Ascending aorta (tissue), 2 donors: ENCODE measurements around the gene F5. TPM values are rescaled to one million over a fixed set of nuclear protein-coding genes. Genes with fewer than 3 reads are reported as not detected.

Source experiments
- DNase-seq, 2 donors: peaks; one replicate each; pipeline ENCODE4 v3.0.0-alpha.2; 2019; ENCODE audit warnings: low spot score in 2 of 2
- H3K27ac ChIP-seq, 2 donors: fragments of 200-600 bp; sonication (generic); one replicate each; pipeline ENCODE4 v1.5.1; 2016 to 2017; ENCODE audit warnings: mild to moderate bottlenecking in 1 of 2
- H3K27me3 ChIP-seq: fragments of 200-600 bp; sonication (generic); one replicate; pipeline ENCODE4 v1.5.1; 2017
- H3K36me3 ChIP-seq, 2 donors: fragments of 200-600 bp; sonication (generic); one replicate each; pipeline ENCODE4 v1.5.1; 2016
- H3K4me1 ChIP-seq, 2 donors: fragments of 200-600 bp; sonication (generic); one replicate each; pipeline ENCODE4 v1.5.1; 2016 to 2017; ENCODE audit warnings: mild to moderate bottlenecking in 1 of 2
- H3K4me3 ChIP-seq, 2 donors: fragments of 200-600 bp; sonication (generic); one replicate each; pipeline ENCODE4 v1.5.1; 2016 to 2017; ENCODE audit warnings: mild to moderate bottlenecking in 1 of 2
- H3K9me3 ChIP-seq, 2 donors: fragments of 200-600 bp; sonication (generic); one replicate each; pipeline ENCODE4 v1.5.1; 2016
- intact Hi-C: fragments of 100-400 bp; cut with DNase I; formaldehyde crosslinking; loops from one replicate; pipeline ENCODE4 v1.15.1; 2023
- total RNA-seq: library from RNA; depleted of rRNA; stranded (reverse); fragments of >200 nt; gene quantifications from one replicate; pipeline ENCODE4 v1.1.0, GENCODE V29; 2016
- TF ChIP-seq, protein P1 (sequence below), 3 experiments: fragments of 200-600 bp in 2 of 3; fragments of 450-650 bp in 1 of 3; sonication (generic) in 2 of 3; IDR thresholded peaks; one replicate each; pipeline ENCODE4 v1.5.1; 2016 to 2019; ENCODE audit warnings: antibody characterized with exemption in 3 of 3, mild to moderate bottlenecking in 1 of 3, moderate library complexity in 1 of 3

Gene F5
- total RNA-seq, 1 donor from 2014 or later, result not detected

DNA sequence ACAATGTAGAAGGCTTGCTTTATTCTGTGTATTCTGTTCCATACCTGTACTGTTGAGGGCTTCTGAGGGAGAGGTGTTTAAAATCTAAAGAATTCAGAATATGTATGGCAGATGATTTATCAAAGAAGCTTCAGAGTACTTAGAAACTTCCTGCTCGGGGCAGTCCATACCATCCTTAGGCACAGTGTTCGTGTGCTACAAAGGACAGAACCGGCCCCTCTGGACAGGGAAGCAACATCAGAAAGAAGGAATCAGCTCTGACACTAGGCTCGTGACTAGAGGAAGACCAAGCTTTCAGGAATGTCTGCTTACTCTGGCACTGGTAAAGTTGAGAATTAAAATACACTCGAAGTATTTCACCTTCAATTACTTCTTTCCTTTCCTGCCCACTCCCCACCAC, 29.5 kb upstream of the F5 start:
- intact Hi-C loops, result no loop called here
- Histone ChIP-seq H3K4me1 (no peaks in the 10 kb centered on the region), H3K27me3 (no peaks in the 10 kb centered on the region), H3K27ac (no peak overlapping the region), H3K36me3 (no peaks in the 10 kb centered on the region), H3K9me3 (no peaks in the 10 kb centered on the region), H3K4me3 (no peak overlapping the region)
- DNase-seq, result no peak
- TF ChIP-seq, protein P1, sequence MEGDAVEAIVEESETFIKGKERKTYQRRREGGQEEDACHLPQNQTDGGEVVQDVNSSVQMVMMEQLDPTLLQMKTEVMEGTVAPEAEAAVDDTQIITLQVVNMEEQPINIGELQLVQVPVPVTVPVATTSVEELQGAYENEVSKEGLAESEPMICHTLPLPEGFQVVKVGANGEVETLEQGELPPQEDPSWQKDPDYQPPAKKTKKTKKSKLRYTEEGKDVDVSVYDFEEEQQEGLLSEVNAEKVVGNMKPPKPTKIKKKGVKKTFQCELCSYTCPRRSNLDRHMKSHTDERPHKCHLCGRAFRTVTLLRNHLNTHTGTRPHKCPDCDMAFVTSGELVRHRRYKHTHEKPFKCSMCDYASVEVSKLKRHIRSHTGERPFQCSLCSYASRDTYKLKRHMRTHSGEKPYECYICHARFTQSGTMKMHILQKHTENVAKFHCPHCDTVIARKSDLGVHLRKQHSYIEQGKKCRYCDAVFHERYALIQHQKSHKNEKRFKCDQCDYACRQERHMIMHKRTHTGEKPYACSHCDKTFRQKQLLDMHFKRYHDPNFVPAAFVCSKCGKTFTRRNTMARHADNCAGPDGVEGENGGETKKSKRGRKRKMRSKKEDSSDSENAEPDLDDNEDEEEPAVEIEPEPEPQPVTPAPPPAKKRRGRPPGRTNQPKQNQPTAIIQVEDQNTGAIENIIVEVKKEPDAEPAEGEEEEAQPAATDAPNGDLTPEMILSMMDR (IDR thresholded peaks at IDR 0.05), result no peak

DNA sequence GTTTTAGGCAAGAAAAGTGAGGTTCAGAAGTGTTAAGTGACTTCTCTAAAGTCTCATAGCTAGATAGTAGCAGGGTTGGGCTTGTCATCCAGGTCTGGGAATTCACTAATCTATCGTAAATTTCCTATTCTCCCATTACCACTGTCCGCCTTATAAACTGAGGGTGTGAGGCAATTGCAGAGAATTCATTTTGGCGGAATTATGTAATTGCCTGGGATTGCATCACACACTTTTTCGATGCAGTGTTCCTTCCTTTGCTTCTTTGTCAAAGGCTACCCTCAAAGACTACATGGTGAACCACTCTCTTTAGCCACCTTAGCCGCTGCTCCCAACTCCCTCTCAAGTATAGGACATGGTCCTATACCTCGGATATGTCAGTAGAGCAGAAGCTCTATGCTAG, 24.6 kb upstream of the F5 start:
- Histone ChIP-seq H3K4me1 (no peaks in the 10 kb centered on the region), H3K9me3 (no peaks in the 10 kb centered on the region), H3K36me3 (no peaks in the 10 kb centered on the region), H3K4me3 (no peak overlapping the region), H3K27me3 (no peaks in the 10 kb centered on the region), H3K27ac (no peak overlapping the region)
- TF ChIP-seq, protein P1 (IDR thresholded peaks at IDR 0.05), result no peak
- DNase-seq, result no peak
- intact Hi-C loops, result no loop called here

DNA sequence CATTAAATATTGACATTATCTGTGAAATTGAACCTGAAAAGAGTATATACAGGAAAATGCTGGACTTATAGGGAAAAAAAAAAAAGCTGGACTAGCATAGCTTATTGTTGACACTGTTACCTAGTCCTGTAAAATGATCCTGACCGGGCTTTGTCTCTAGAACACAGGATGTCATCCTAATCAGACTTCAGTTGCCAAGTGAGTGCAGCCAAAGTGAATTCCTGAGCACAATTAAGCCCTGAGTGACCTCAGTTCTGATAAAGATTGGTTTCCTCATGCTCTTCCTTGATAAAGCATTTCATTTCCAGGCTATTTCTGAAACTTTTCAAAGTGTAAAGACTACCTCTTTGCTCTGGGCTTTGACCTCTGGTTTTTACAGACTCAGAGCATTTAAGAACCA, 23.8 kb upstream of the F5 start:
- H3K4me3 ChIP-seq, result no peak overlapping the region
- H3K36me3 ChIP-seq, result no peaks in the 10 kb centered on the region
- H3K9me3 ChIP-seq, result no peaks in the 10 kb centered on the region
- TF ChIP-seq, protein P1 (IDR thresholded peaks at IDR 0.05), result no peak
- no peaks in the 10 kb centered on the region for H3K4me1 ChIP-seq
- intact Hi-C loops, result no loop called here
- H3K27ac ChIP-seq, result no peak overlapping the region
- DNase-seq, result no peak
- H3K27me3 ChIP-seq, result no peaks in the 10 kb centered on the region

DNA sequence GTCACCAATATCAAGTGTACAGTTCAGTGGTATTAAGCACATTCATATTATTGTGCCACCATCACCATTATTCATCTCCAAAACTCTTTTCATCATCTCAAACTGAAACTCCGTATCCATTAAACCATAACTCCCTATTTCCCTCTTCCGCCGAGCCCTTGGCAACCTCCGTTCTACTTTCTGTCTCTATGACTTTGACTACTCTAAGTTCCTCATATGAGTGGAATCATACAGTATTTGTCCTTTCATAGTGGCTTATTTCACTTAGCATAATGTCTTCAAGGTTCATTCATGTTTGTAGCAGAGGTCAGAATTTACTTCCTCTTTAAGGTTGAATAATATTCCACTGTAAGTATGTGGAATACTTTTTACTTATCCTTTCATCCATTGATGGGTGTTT, 21.9 kb upstream of the F5 start:
- intact Hi-C loops, result no loop called here
- no peaks in the 10 kb centered on the region for H3K4me1 ChIP-seq
- no peaks in the 10 kb centered on the region for H3K27me3 ChIP-seq
- H3K4me3 ChIP-seq, result no peak overlapping the region
- H3K9me3 ChIP-seq, result no peaks in the 10 kb centered on the region
- TF ChIP-seq, protein P1 (IDR thresholded peaks at IDR 0.05), result no peak
- H3K36me3 ChIP-seq, result no peaks in the 10 kb centered on the region
- H3K27ac ChIP-seq, result no peak overlapping the region
- no peak for DNase-seq

DNA sequence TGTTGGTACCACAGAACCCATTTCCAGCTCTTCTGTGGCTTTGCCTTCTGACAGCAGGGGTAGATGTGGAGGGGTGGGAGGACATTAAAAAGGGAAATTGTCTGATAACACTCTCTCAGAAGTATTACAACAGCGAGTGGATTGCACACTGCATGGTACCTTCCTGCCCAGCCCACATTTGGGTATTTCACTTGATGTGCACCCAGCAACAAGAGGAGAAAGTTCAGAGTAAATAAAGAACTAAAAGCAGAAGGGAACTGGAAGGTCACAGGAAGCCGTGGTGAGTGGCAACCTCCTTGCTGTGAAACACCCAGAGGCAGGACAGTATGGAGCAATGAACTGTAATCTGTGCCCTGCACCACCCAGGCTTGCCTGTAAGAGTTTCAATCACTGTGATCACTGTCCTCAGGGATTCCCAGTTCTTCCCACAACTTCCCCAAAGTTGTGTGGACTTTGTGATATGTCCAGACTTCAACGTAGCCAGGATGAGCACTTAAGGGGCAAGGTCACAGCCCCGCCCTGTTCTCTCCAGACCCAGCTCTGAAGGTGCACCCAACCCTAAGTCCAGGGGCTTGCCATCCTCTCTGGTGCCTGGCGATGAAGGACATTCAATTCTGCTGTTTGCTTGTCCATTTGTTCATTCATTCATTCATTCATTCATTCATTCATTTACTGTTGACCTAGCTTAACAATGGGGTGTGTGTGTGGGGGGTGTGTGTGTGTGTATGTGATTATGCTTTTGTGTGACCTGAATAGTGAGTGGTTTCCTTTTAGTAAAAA, 18.7 kb upstream of the F5 start:
- H3K9me3 ChIP-seq, result no peaks in the 10 kb centered on the region
- TF ChIP-seq, protein P1 (IDR thresholded peaks at IDR 0.05), result no peak
- intact Hi-C loops, result no loop called here
- no peaks in the 10 kb centered on the region for H3K4me1 ChIP-seq
- no peak for DNase-seq
- no peaks in the 10 kb centered on the region for H3K36me3 ChIP-seq
- H3K27me3 ChIP-seq, result no peaks in the 10 kb centered on the region
- no peak overlapping the region for H3K27ac ChIP-seq
- no peak overlapping the region for H3K4me3 ChIP-seq
